Loucy (cell line): ENCODE results near the gene AP1S1.

Source experiments
- EZH2phosphoT487 ChIP-seq: fragments of 200-600 bp; IDR thresholded peaks from 2 replicates; pipeline ENCODE4 v1.6.1; 2018; ENCODE audit warnings: antibody characterized with exemption, mild to moderate bottlenecking, moderate library complexity, borderline replicate concordance
- TF ChIP-seq, protein P1 (sequence below): fragments of 200-600 bp; sonication (generic); conservative IDR thresholded peaks from 2 replicates; pipeline ENCODE4 v1.5.1; 2014; ENCODE audit warnings: mild to moderate bottlenecking, antibody characterized with exemption, low read length

- TF ChIP-seq, protein P1, sequence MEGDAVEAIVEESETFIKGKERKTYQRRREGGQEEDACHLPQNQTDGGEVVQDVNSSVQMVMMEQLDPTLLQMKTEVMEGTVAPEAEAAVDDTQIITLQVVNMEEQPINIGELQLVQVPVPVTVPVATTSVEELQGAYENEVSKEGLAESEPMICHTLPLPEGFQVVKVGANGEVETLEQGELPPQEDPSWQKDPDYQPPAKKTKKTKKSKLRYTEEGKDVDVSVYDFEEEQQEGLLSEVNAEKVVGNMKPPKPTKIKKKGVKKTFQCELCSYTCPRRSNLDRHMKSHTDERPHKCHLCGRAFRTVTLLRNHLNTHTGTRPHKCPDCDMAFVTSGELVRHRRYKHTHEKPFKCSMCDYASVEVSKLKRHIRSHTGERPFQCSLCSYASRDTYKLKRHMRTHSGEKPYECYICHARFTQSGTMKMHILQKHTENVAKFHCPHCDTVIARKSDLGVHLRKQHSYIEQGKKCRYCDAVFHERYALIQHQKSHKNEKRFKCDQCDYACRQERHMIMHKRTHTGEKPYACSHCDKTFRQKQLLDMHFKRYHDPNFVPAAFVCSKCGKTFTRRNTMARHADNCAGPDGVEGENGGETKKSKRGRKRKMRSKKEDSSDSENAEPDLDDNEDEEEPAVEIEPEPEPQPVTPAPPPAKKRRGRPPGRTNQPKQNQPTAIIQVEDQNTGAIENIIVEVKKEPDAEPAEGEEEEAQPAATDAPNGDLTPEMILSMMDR: no peak
- TF ChIP-seq EZH2phosphoT487: no peak
Measured at GRCh38 chr7:101111261-101111660, 43.0 kb upstream of the AP1S1 start.
